Mucosa of descending colon (tissue), 3 donors: Measurements from ENCODE around the gene ADGRD1. TPM values are rescaled to one million over a fixed set of nuclear protein-coding genes. Genes with fewer than 3 reads are reported as not detected.

Experiments used
- ATAC-seq: fragments of 200-7000 bp; cut with Tn5 transposase; one replicate; pipeline ENCODE4 v1.9.1; 2020; ENCODE audit warnings: mild to moderate bottlenecking, moderate library complexity
- DNase-seq, 3 donors: peaks; one replicate each; pipeline ENCODE4 v3.0.0-alpha.2; 2020
- H3K36me3 ChIP-seq: fragments of 200-600 bp; one replicate; pipeline ENCODE4 v1.8.0; 2021; ENCODE audit warnings: low read depth, mild to moderate bottlenecking
- H3K4me1 ChIP-seq: fragments of 200-600 bp; one replicate; pipeline ENCODE4 v1.8.0; 2021; ENCODE audit warnings: low read depth, mild to moderate bottlenecking
- H3K4me3 ChIP-seq: fragments of 200-600 bp; one replicate; pipeline ENCODE4 v1.8.0; 2021; ENCODE audit warnings: mild to moderate bottlenecking
- H3K9me3 ChIP-seq: fragments of 200-600 bp; one replicate; pipeline ENCODE4 v1.8.0; 2021; ENCODE audit warnings: mild to moderate bottlenecking
- intact Hi-C, 2 donors: fragments of 100-400 bp; cut with DNase I in 1 of 2; cut with micrococcal nuclease in 1 of 2; formaldehyde crosslinking; loops; one replicate each; pipeline versions ENCODE4 v1.11.0 to v1.11.1; 2022; cut with DNase I, micrococcal nuclease
- total RNA-seq, 3 donors: library from RNA; stranded (reverse); fragmentation: NEBNext Ultra II Directional in 2 of 3; extraction: Animal tissue kit (Norgen Biotek cat#: 25700) in 2 of 3; gene quantifications; one replicate each; pipeline versions ENCODE4 v1.2.1 to v1.2.4, GENCODE V29; 2021 to 2023
- TF ChIP-seq, protein P1 (sequence below): fragments of 200-600 bp; IDR thresholded peaks from one replicate; pipeline ENCODE4 v1.8.0; 2022; ENCODE audit warnings: antibody characterized with exemption, mild to moderate bottlenecking
- donor health status: DM: no; HTN: no; CAD: no; lungs with moderate emphysema.
- donor health status: DM: no; HTN: no; CAD: no.
- donor health status: DM: no; HTN: yes; CAD: no.

ADGRD1 gene
- total RNA-seq, 3 donors from 2014 or later = 2.6 to 18.4 (median 12.9) TPM

DNA sequence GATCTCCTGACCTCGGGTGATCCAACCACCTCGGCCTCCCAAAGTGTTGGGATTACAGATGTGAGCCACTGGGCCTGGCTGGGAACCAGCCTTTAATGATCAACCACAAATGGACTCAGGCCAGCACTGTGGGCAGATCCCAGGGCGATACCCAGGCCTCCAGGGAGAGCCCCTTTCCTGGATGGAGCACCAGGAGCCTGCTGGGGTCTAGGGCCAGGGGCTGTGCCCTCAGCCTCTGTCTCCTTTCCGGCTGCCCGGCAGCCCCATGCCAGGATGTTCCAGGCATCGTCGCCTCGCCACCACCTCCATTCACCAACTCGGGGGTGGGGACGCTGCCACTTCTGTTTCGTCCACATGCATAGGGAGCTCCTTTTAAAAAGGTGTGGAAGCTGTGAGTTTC lies 2.3 kb downstream of the ADGRD1 start:
- DNase-seq (no peak), ATAC-seq (no peak)
- Histone ChIP-seq H3K36me3 (no peaks in the 10 kb centered on the region), H3K4me1 (no peaks in the 10 kb centered on the region), H3K4me3 (no peak overlapping the region), H3K9me3 (no peaks in the 10 kb centered on the region)
- TF ChIP-seq, protein P1, sequence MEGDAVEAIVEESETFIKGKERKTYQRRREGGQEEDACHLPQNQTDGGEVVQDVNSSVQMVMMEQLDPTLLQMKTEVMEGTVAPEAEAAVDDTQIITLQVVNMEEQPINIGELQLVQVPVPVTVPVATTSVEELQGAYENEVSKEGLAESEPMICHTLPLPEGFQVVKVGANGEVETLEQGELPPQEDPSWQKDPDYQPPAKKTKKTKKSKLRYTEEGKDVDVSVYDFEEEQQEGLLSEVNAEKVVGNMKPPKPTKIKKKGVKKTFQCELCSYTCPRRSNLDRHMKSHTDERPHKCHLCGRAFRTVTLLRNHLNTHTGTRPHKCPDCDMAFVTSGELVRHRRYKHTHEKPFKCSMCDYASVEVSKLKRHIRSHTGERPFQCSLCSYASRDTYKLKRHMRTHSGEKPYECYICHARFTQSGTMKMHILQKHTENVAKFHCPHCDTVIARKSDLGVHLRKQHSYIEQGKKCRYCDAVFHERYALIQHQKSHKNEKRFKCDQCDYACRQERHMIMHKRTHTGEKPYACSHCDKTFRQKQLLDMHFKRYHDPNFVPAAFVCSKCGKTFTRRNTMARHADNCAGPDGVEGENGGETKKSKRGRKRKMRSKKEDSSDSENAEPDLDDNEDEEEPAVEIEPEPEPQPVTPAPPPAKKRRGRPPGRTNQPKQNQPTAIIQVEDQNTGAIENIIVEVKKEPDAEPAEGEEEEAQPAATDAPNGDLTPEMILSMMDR = no peak
- intact Hi-C loops = no loop called here

DNA sequence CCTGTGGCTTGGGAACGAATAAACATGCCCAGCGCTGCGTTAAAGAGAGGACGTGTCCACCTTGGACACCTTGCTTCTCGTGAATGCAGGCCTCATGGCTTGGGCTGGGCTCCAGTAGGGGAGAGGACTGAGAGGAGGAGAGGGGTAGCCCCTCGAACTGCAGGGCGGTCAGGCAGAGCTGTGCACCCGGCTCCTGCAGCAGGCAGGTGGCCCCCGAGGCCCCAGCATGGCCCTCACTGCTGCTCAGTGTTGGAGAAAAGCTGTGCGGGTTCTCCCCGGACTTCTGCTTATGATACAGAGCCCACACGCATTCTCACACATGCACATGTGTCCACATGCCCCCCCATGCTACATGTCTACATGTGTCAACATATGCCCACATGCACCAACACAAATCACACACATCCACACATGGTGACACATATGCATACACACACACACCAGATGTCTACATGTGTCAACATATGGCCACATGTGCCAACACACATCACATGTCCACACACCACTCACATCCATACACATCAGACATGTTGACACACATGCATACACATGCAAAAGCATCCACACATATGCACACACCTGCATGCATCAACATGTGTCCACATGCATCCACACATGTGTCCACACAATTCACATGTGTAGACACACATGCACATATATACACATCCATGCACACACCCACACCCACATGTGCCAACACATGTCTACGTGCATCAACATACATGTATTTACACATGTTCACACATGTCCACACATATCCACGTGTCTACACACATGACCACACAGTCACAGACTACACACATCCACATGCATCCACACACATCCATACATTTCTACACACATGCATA lies 3.0 kb downstream of the ADGRD1 start:
- Histone ChIP-seq H3K9me3 (no peaks in the 10 kb centered on the region), H3K4me3 (no peak overlapping the region), H3K36me3 (no peaks in the 10 kb centered on the region), H3K4me1 (no peaks in the 10 kb centered on the region)
- TF ChIP-seq, protein P1 = no peak
- ATAC-seq (no peak), DNase-seq (no peak)
- intact Hi-C loops = no loop called here

DNA sequence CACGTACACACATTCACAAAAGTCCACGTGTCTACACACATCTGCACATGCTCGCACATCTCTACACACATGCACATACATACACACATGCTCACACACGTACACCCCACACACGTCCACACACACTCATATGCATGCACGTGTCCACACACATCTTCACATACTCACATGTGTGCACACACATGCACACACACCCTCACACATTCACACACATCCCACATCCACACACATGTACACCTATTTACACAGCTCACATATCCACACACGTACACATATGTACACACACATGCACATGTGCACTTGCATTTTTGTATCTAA lies 3.6 kb downstream of the ADGRD1 start:
- DNase-seq (no peak), ATAC-seq (no peak)
- Histone ChIP-seq H3K9me3 (no peaks in the 10 kb centered on the region), H3K4me3 (no peak overlapping the region), H3K36me3 (no peaks in the 10 kb centered on the region), H3K4me1 (no peaks in the 10 kb centered on the region)
- intact Hi-C loops = no loop called here
- TF ChIP-seq, protein P1 = no peak

DNA sequence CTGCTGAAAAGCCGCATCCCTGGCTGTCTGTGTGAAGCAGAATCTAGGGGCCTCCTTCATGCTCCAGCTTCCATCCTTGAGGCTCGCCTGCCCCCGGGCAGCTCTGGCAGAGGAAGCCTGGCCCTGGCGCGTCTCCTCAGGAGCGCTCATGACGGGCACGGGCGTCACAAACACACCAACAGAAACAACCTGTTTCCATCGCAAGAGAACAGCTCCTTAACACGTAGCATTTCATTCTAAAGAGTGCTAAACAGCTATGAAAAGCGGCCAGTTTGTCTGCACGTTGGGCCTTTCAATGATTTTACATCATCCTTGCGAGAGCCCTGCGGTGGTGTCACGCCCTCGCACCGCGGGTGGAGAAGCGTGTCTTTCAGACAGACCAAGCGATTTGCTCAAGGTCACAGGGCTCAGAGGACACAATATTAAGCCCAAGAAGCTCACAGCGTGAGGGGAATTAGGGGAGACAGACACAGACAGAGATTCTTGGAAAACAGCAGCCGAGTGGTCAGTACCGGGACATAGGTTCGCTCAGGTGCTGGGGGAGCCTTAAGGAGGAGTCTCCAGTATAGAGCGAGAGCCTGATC lies 4.9 kb downstream of the ADGRD1 start:
- intact Hi-C loops = no loop called here
- no peak overlapping the region for H3K4me3 ChIP-seq
- no peaks in the 10 kb centered on the region for H3K4me1 ChIP-seq
- TF ChIP-seq, protein P1 = no peak
- DNase-seq (no peak), ATAC-seq (no peak)
- H3K9me3 ChIP-seq = no peaks in the 10 kb centered on the region
- no peaks in the 10 kb centered on the region for H3K36me3 ChIP-seq

DNA sequence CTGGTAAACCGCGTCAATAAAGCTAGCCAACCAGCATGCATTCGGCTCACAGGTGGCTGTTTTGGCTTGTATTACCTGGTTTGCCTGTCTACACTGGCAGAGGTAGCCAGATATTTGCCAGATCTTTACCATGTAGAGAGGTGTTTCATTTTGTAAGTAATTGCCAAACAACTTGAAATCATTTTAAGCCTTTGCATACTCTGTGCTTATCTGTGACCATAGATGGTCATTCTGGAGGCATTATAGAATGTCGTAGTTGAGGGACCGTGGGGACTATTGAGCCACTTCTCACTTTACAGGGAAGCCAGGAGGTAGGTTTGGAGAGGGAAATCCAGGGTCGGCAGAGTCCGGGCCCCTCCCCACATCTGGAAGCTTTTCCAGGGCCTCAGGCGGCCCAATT lies 5.9 kb downstream of the ADGRD1 start:
- intact Hi-C loops = no loop called here
- Histone ChIP-seq H3K4me3 (no peak overlapping the region), H3K9me3 (no peaks in the 10 kb centered on the region), H3K4me1 (no peaks in the 10 kb centered on the region), H3K36me3 (no peaks in the 10 kb centered on the region)
- no peak for ATAC-seq
- no peak for DNase-seq
- TF ChIP-seq, protein P1 = no peak
